Astrocyte (in vitro differentiated cells and primary cell): ENCODE measurements around the gene PLCG1. TPM values are rescaled to one million over a fixed set of nuclear protein-coding genes. Genes with fewer than 3 reads are reported as not detected.
A peak's percentile ranks its signal among the peaks of the same experiment; 100 is the strongest.

Source experiments
- DNase-seq: peaks from one replicate; pipeline ENCODE4 v3.0.0-alpha.2; 2010; ENCODE audit warnings: low read depth
- FAIRE-seq: peaks from 2 replicates; lab custom pipeline; 2011; peaks lifted over from hg19 to GRCh38; lab: Jason Lieb, UNC
- H2AFZ ChIP-seq: 2 replicates; pipeline ENCODE4 v1.6.0; 2012; ENCODE audit warnings: low read depth, low read length, inconsistent platforms
- H3K27ac ChIP-seq: 2 replicates; pipeline ENCODE4 v1.5.1; 2011; ENCODE audit warnings: low read depth, low read length, inconsistent platforms
- H3K27me3 ChIP-seq: 2 replicates; pipeline ENCODE4 v1.6.0; 2011; ENCODE audit warnings: low read length, inconsistent platforms; ENCODE audit not compliant: insufficient read depth
- H3K36me3 ChIP-seq: 2 replicates; pipeline ENCODE4 v1.5.1; 2011; ENCODE audit warnings: low read length, inconsistent platforms; ENCODE audit not compliant: insufficient read depth
- H3K4me1 ChIP-seq: 2 replicates; pipeline ENCODE4 v1.5.1; 2011; ENCODE audit warnings: low read length, inconsistent platforms; ENCODE audit not compliant: insufficient read depth
- H3K4me2 ChIP-seq: 2 replicates; pipeline ENCODE4 v1.6.0; 2012; ENCODE audit warnings: low read length, inconsistent platforms
- H3K4me3 ChIP-seq: 2 replicates; pipeline ENCODE4 v1.5.1; 2011; ENCODE audit warnings: low read depth, mild to moderate bottlenecking, low read length, inconsistent platforms; ENCODE audit not compliant: insufficient read depth
- H3K79me2 ChIP-seq: 2 replicates; pipeline ENCODE4 v1.6.0; 2012; ENCODE audit warnings: mild to moderate bottlenecking, low read length, inconsistent platforms; ENCODE audit not compliant: insufficient read depth
- H3K9ac ChIP-seq: 2 replicates; pipeline ENCODE4 v1.6.0; 2012; ENCODE audit warnings: mild to moderate bottlenecking, low read length, inconsistent platforms
- H3K9me3 ChIP-seq: 2 replicates; pipeline ENCODE4 v1.5.1; 2012; ENCODE audit warnings: low read depth, mild to moderate bottlenecking, low read length, inconsistent platforms; ENCODE audit not compliant: insufficient read depth
- H4K20me1 ChIP-seq: 2 replicates; pipeline ENCODE4 v1.6.0; 2012; ENCODE audit warnings: low read length, inconsistent platforms; ENCODE audit not compliant: insufficient read depth
- H3K27ac Mint-ChIP-seq: one replicate; pipeline ENCODE4 v1.8.0; 2021; ENCODE audit warnings: mild to moderate bottlenecking, mixed read lengths; ENCODE audit not compliant: unreplicated experiment
- H3K27me3 Mint-ChIP-seq: one replicate; pipeline ENCODE4 v1.8.0; 2021; ENCODE audit warnings: low read depth, mixed read lengths; ENCODE audit not compliant: unreplicated experiment
- H3K36me3 Mint-ChIP-seq: one replicate; pipeline ENCODE4 v1.8.0; 2021; ENCODE audit warnings: low read depth, mixed read lengths; ENCODE audit not compliant: unreplicated experiment
- H3K4me1 Mint-ChIP-seq: one replicate; pipeline ENCODE4 v1.8.0; 2021; ENCODE audit warnings: low read depth, mixed read lengths; ENCODE audit not compliant: unreplicated experiment
- H3K4me3 Mint-ChIP-seq: one replicate; pipeline ENCODE4 v1.8.0; 2021; ENCODE audit warnings: mild to moderate bottlenecking, moderate library complexity, mixed read lengths; ENCODE audit not compliant: unreplicated experiment
- H3K9me3 Mint-ChIP-seq: one replicate; pipeline ENCODE4 v1.8.0; 2021; ENCODE audit warnings: mild to moderate bottlenecking, mixed read lengths; ENCODE audit not compliant: unreplicated experiment
- CTCF ChIP-seq: IDR thresholded peaks from 2 replicates; pipeline ENCODE4 v1.5.1; 2011; ENCODE audit warnings: low read depth, mild to moderate bottlenecking, inconsistent platforms, low read length, moderate library complexity; ENCODE audit not compliant: insufficient read depth
- EZH2 ChIP-seq: IDR thresholded peaks from 2 replicates; pipeline ENCODE4 v1.6.1; 2012; ENCODE audit warnings: mild to moderate bottlenecking, low read length, inconsistent platforms; ENCODE audit not compliant: insufficient read depth
- total RNA-seq: library from RNA; stranded (reverse); gene quantifications from 2 replicates; pipeline ENCODE4 v1.2.1, GENCODE V29; 2021

Gene PLCG1
- total RNA-seq, 1 donor from 2014 or later: 129 TPM

DNA sequence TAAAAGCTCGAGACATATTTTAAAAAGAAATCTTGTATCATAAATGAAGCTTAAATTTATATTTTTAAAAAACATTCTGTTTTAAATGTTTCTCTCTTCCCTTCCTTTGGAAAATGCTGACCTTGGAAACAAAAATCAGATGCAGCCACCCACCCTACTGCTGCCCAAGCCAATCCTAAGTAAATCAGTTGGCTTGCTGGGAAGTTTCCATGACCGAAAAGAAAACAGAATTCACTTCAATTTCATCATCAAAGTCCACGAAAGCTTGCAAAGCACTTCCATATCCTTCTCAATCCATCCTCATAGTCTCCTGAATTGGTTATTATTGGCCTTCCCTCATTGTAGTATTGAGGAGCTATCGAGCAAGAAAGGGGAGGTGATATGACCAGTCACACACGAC is 80.1 kb downstream of the PLCG1 start:
- DNase-seq: no peak
- H4K20me1 ChIP-seq: peaks cover 26% of the 10 kb centered on the region
- Mint-ChIP-seq H3K27me3 (no peaks in the 10 kb centered on the region), H3K4me3 (no peak overlapping the region), H3K27ac (no peak overlapping the region), H3K9me3 (no peaks in the 10 kb centered on the region), H3K4me1 (peaks cover 14% of the 10 kb centered on the region), H3K36me3 (no peaks in the 10 kb centered on the region)
- no peak overlapping the region for H3K9ac ChIP-seq
- no peaks in the 10 kb centered on the region for H3K27me3 ChIP-seq
- TF ChIP-seq CTCF (no peak), EZH2 (no peak)
- H3K36me3 ChIP-seq: peaks cover 2% of the 10 kb centered on the region
- peaks cover 9% of the 10 kb centered on the region for H3K4me1 ChIP-seq
- no peak overlapping the region for H3K4me2 ChIP-seq
- no peak for FAIRE-seq
- H2AFZ ChIP-seq: no peak overlapping the region
- H3K79me2 ChIP-seq: peaks cover 4% of the 10 kb centered on the region
- H3K9me3 ChIP-seq: no peaks in the 10 kb centered on the region
- H3K27ac ChIP-seq: no peak overlapping the region
- H3K4me3 ChIP-seq: no peak overlapping the region

GRCh38 chr20:41218466-41218865 is 81.1 kb downstream of the PLCG1 start:
- DNase-seq: peak; percentile 82
- peaks cover 21% of the 10 kb centered on the region for H4K20me1 ChIP-seq
- no peak for TF ChIP-seq CTCF
- TF ChIP-seq EZH2: no peak

GRCh38 chr20:41219824-41220223 is 82.5 kb downstream of the PLCG1 start:
- Histone ChIP-seq H4K20me1 (peaks cover 17% of the 10 kb centered on the region), H3K27ac (no peak overlapping the region), H2AFZ (no peak overlapping the region), H3K4me2 (no peak overlapping the region), H3K4me3 (no peak overlapping the region), H3K36me3 (no peaks in the 10 kb centered on the region), H3K4me1 (no peaks in the 10 kb centered on the region), H3K79me2 (peaks cover 2% of the 10 kb centered on the region), H3K27me3 (no peaks in the 10 kb centered on the region), H3K9ac (no peak overlapping the region), H3K9me3 (no peaks in the 10 kb centered on the region)
- DNase-seq (no peak), FAIRE-seq (no peak)
- Mint-ChIP-seq H3K36me3 (no peaks in the 10 kb centered on the region), H3K9me3 (no peaks in the 10 kb centered on the region), H3K27me3 (no peaks in the 10 kb centered on the region), H3K4me1 (peaks cover 14% of the 10 kb centered on the region), H3K27ac (no peak overlapping the region), H3K4me3 (no peak overlapping the region)
- TF ChIP-seq EZH2: no peak
- no peak for TF ChIP-seq CTCF

More at GRCh38 chr20:41218466-41218865, 81.1 kb downstream of the PLCG1 start:
- H3K36me3 Mint-ChIP-seq: no peaks in the 10 kb centered on the region
- H3K4me1 Mint-ChIP-seq: peaks cover 13% of the 10 kb centered on the region
- H3K27me3 Mint-ChIP-seq: no peaks in the 10 kb centered on the region
- peak overlapping the region; percentile 4 for H3K4me2 ChIP-seq
- no peaks in the 10 kb centered on the region for H3K9me3 Mint-ChIP-seq
- no peak overlapping the region for H3K4me3 ChIP-seq
- no peak overlapping the region for H3K4me3 Mint-ChIP-seq
- H2AFZ ChIP-seq: no peak overlapping the region
- H3K27ac Mint-ChIP-seq: no peak overlapping the region
- H3K27me3 ChIP-seq: no peaks in the 10 kb centered on the region
- H3K27ac ChIP-seq: no peak overlapping the region
- peaks cover 4% of the 10 kb centered on the region for H3K79me2 ChIP-seq
- peaks cover 1% of the 10 kb centered on the region for H3K4me1 ChIP-seq
- no peaks in the 10 kb centered on the region for H3K36me3 ChIP-seq
- H3K9me3 ChIP-seq: no peaks in the 10 kb centered on the region
- H3K9ac ChIP-seq: no peak overlapping the region
- FAIRE-seq: no peak
